HepG2 (cell line): ENCODE data around the gene CAD. TPM values are rescaled to one million over a fixed set of nuclear protein-coding genes. Genes with fewer than 3 reads are reported as not detected.

ENCODE experiments used
- ATAC-seq: fragments of 200-7000 bp; cut with Tn5 transposase; 3 replicates; pipeline ENCODE4 v1.9.1; 2020; ENCODE audit warnings: mild to moderate bottlenecking, moderate library complexity
- BruUV-seq: library from RNA; stranded (reverse); fragments of 400-500 nt; replicated peaks from 2 replicates; lab custom pipeline; 2021; lab: Mats Ljungman, UMichigan
- CTCF ChIA-PET: fragments of 300-600 bp; formaldehyde crosslinking; extraction: SDS; loops from one replicate; lab custom pipeline; 2021; ENCODE audit warnings: low total read pairs, inconsistent platforms, low intra/inter-chr PET ratio; lab: Yijun Ruan, JAX
- POLR2A ChIA-PET: fragments of 350-600 bp; sonication (Branson Sonifier 250); formaldehyde crosslinking; loops from one replicate; lab custom pipeline; 2020; ENCODE audit warnings: antibody characterized with exemption, inconsistent platforms; lab: Yijun Ruan, JAX
- DNase-seq: peaks from one replicate; pipeline ENCODE4 v3.0.0-alpha.2; 2015; ENCODE audit warnings: low spot score
- FAIRE-seq: peaks from 3 replicates; lab custom pipeline; 2011; peaks lifted over from hg19 to GRCh38; lab: Jason Lieb, UNC
- H2AFZ ChIP-seq: one replicate; pipeline ENCODE4 v1.6.1; 2011; ENCODE audit warnings: low read length, inconsistent platforms
- H3K27ac ChIP-seq: fragments of 300-600 bp; 3 replicates; pipeline ENCODE4 v1.8.0; 2011; ENCODE audit warnings: mixed run types, mild to moderate bottlenecking, mixed read lengths, low read length, inconsistent platforms; ENCODE audit not compliant: insufficient read depth; ENCODE audit errors: extremely low read length
- H3K27me3 ChIP-seq, 2 experiments: fragments of 200-600 bp in 1 of 2; 2 replicates in 1 of 2; 3 replicates in 1 of 2; pipeline versions ENCODE4 v1.6.0 to v1.8.0; 2011; ENCODE audit warnings: low read length in 2 of 2, mild to moderate bottlenecking in 2 of 2, moderate library complexity in 2 of 2, inconsistent platforms in 1 of 2; ENCODE audit not compliant: insufficient read depth in 2 of 2, control insufficient read depth in 1 of 2
- H3K36me3 ChIP-seq, 2 experiments: fragments of 200-600 bp in 1 of 2; replicated peaks in 1 of 2; 2 replicates in 1 of 2; 3 replicates in 1 of 2; pipeline versions ENCODE4 v1.5.1 to v1.8.0; 2011; ENCODE audit warnings: low read length in 2 of 2, inconsistent platforms in 1 of 2; ENCODE audit not compliant: insufficient read depth in 2 of 2, control insufficient read depth in 1 of 2
- H3K4me1 ChIP-seq: 2 replicates; pipeline ENCODE4 v1.5.1; 2012; ENCODE audit warnings: low read length, inconsistent platforms; ENCODE audit not compliant: insufficient read depth
- H3K4me2 ChIP-seq: 2 replicates; pipeline ENCODE4 v1.6.0; 2011; ENCODE audit warnings: low read depth, low read length, inconsistent platforms
- H3K4me3 ChIP-seq, 3 experiments: fragments of 200-600 bp in 1 of 3; sonication (generic), shearing (Covaris generic) in 1 of 3; replicated peaks in 1 of 3; 2 replicates each; pipeline ENCODE4 v1.5.1; 2011 to 2016; ENCODE audit warnings: low read length in 3 of 3, inconsistent platforms in 2 of 3, low read depth in 2 of 3, mild to moderate bottlenecking in 2 of 3, control low read depth in 1 of 3, mixed read lengths in 1 of 3; ENCODE audit not compliant: insufficient read depth in 1 of 3
- H3K79me2 ChIP-seq: one replicate; pipeline ENCODE4 v1.6.1; 2011; ENCODE audit warnings: low read length, inconsistent platforms; ENCODE audit not compliant: insufficient read depth
- H3K9ac ChIP-seq: 2 replicates; pipeline ENCODE4 v1.6.0; 2011; ENCODE audit warnings: mild to moderate bottlenecking, low read depth, low read length, inconsistent platforms; ENCODE audit not compliant: insufficient read depth
- H3K9me3 ChIP-seq: 2 replicates; pipeline ENCODE4 v1.5.1; 2012; ENCODE audit warnings: mild to moderate bottlenecking, low read length
- H4K20me1 ChIP-seq: 2 replicates; pipeline ENCODE4 v1.6.0; 2011; ENCODE audit warnings: inconsistent platforms, mild to moderate bottlenecking, low read length, moderate library complexity; ENCODE audit not compliant: insufficient read depth
- ARID3A ChIP-seq: IDR thresholded peaks from 2 replicates; pipeline ENCODE4 v1.6.1; 2012; ENCODE audit warnings: low read depth, low read length, improper control_type of control experiment
- HDAC6 ChIP-seq: fragments of 200-600 bp; sonication (generic); IDR thresholded peaks from 2 replicates; pipeline ENCODE4 v1.7.0; 2017; ENCODE audit warnings: mild to moderate bottlenecking, antibody characterized with exemption, low read length, low read depth
- HMG20A ChIP-seq: IDR thresholded peaks from 2 replicates; pipeline ENCODE4 v1.6.1; 2016; ENCODE audit warnings: borderline replicate concordance
- ISX ChIP-seq: sonication (generic); formaldehyde crosslinking; conservative IDR thresholded peaks from 2 replicates; pipeline ENCODE4 v1.5.0; 2020; ENCODE audit warnings: missing genetic modification reagents
- KLF6 ChIP-seq: IDR thresholded peaks from 2 replicates; pipeline ENCODE4 v1.8.0; 2016; ENCODE audit warnings: missing biosample characterization, missing genetic modification reagents
- MED1 ChIP-seq: sonication (generic); formaldehyde crosslinking; IDR thresholded peaks from 2 replicates; pipeline ENCODE4 v1.4.0; 2020; ENCODE audit warnings: missing genetic modification reagents
- PBX2 ChIP-seq: IDR thresholded peaks from 2 replicates; pipeline ENCODE4 v1.6.1; 2016; ENCODE audit warnings: control low read depth
- POLR2A ChIP-seq, 2 experiments: IDR thresholded peaks; 2 replicates each; pipeline ENCODE4 v1.6.1; 2011; ENCODE audit warnings: low read depth in 2 of 2, low read length in 2 of 2, mild to moderate bottlenecking in 1 of 2, moderate library complexity in 1 of 2; ENCODE audit not compliant: insufficient read depth in 1 of 2
- PRMT3 ChIP-seq: sonication (generic); formaldehyde crosslinking; IDR thresholded peaks from 2 replicates; pipeline ENCODE4 v1.8.1; 2022; ENCODE audit warnings: low read depth, mild to moderate bottlenecking, moderate library complexity, missing genetic modification reagents, borderline replicate concordance
- RARG ChIP-seq: sonication (generic); formaldehyde crosslinking; IDR thresholded peaks from 2 replicates; pipeline ENCODE4 v1.4.0; 2020; ENCODE audit warnings: low read depth, mild to moderate bottlenecking, missing genetic modification reagents
- RBAK ChIP-seq: sonication (generic); formaldehyde crosslinking; IDR thresholded peaks from 2 replicates; pipeline ENCODE4 v1.5.1; 2020; ENCODE audit warnings: mild to moderate bottlenecking, missing genetic modification reagents
- ZBED4 ChIP-seq: sonication (generic); formaldehyde crosslinking; IDR thresholded peaks from 2 replicates; pipeline ENCODE4 v1.4.0; 2020; ENCODE audit warnings: missing genetic modification reagents, borderline replicate concordance
- ZMYM2 ChIP-seq: sonication (generic); formaldehyde crosslinking; IDR thresholded peaks from 2 replicates; pipeline ENCODE4 v1.8.0; 2022; ENCODE audit warnings: mild to moderate bottlenecking, missing genetic modification reagents
- ZNF230 ChIP-seq: sonication (generic); formaldehyde crosslinking; IDR thresholded peaks from 2 replicates; pipeline ENCODE4 v1.4.0; 2020; ENCODE audit warnings: mild to moderate bottlenecking, missing genetic modification reagents
- ZNF264 ChIP-seq: sonication (generic); formaldehyde crosslinking; IDR thresholded peaks from 2 replicates; pipeline ENCODE4 v1.4.0; 2020; ENCODE audit warnings: missing genetic modification reagents
- ZNF33B ChIP-seq: sonication (generic); formaldehyde crosslinking; IDR thresholded peaks from 2 replicates; pipeline ENCODE4 v1.5.1; 2020; ENCODE audit warnings: mild to moderate bottlenecking, missing genetic modification reagents
- ZNF383 ChIP-seq: sonication (generic); formaldehyde crosslinking; IDR thresholded peaks from 2 replicates; pipeline ENCODE4 v1.4.0; 2020; ENCODE audit warnings: missing genetic modification reagents, mild to moderate bottlenecking, borderline replicate concordance
- ZNF616 ChIP-seq: sonication (generic); formaldehyde crosslinking; IDR thresholded peaks from 2 replicates; pipeline ENCODE4 v1.5.0; 2020; ENCODE audit warnings: low read depth, mild to moderate bottlenecking, missing genetic modification reagents
- ZNF772 ChIP-seq: sonication (generic); formaldehyde crosslinking; IDR thresholded peaks from 2 replicates; pipeline ENCODE4 v1.5.0; 2020; ENCODE audit warnings: mild to moderate bottlenecking, missing genetic modification reagents
- WGBS: methylation state at CpG from one replicate; pipeline ENCODE4 v1.1.6; 2017; ENCODE audit warnings: low lambda C conversion rate; 5-methylcytosine and 5-hydroxymethylcytosine counted together
- in situ Hi-C: cut with HindIII; loops from 2 replicates; pipeline ENCODE4 v1.10.0; 2017; ENCODE audit warnings: low pct_unique_long_range_greater_than_20kb; ENCODE audit not compliant: extremely low pct_ligation_motif_present
- intact Hi-C: fragments of 100-400 bp; cut with micrococcal nuclease; formaldehyde crosslinking; loops from one replicate; pipeline ENCODE4 v1.10.0; 2022; ENCODE audit not compliant: unreplicated experiment
- polyA plus RNA-seq, 8 experiments: library from polyadenylated mRNA; depleted of rRNA in 3 of 8; stranded (reverse) in 7 of 8; unstranded in 1 of 8; fragments of >200 nt; fragmentation: Illumina TruSeq in 4 of 8; extraction: Trizol in 4 of 8; gene quantifications; 2 replicates each; pipeline versions ENCODE4 v1.2.1 to v1.2.3, GENCODE V29; 2011 to 2016; ENCODE audit warnings: low read depth in 4 of 8, missing spikeins in 1 of 8, mixed read lengths in 1 of 8; ENCODE audit not compliant: insufficient read depth in 1 of 8
- total RNA-seq, 5 experiments: library from RNA; depleted of rRNA; stranded (reverse); fragments of >200 nt; fragmentation: Illumina TruSeq; extraction: Trizol; gene quantifications; 2 replicates each; pipeline ENCODE4 v1.2.3, GENCODE V29; 2016; ENCODE audit warnings: low read depth in 1 of 5

The CAD gene
- total and polyA plus RNA-seq, 2 of the 13 experiments (the other 11 are each of a cell fraction or from before 2014, with no cell fraction given), result 21.7 to 37.0 TPM

GRCh38 chr2:27185331-27186026, 31.7 kb upstream of the CAD start:
- peak overlapping the region; percentile 63 for H3K27ac ChIP-seq
- H3K79me2 ChIP-seq, result no peaks in the 10 kb centered on the region
- POLR2A ChIA-PET, result interaction anchor here (1.0 to 2.5 kb wide), 5 partner anchors 8 to 158 kb away, joined by 3 to 7 read pairs (median 6); partner anchors contain the start of genes ATRAID and PREB
- peak; percentile 84 for FAIRE-seq
- peak; percentile 86 for DNase-seq
- CTCF ChIA-PET, result no interaction called here
- WGBS, result 46% methylated on average over 6 of the region's 6 CpGs
- H3K36me3 ChIP-seq, result no peaks in the 10 kb centered on the region
- H3K27me3 ChIP-seq, result no peaks in the 10 kb centered on the region
- no peak overlapping the region for H2AFZ ChIP-seq
- in situ Hi-C loops (loop anchor here (5.0 kb wide), 1 partner anchor 33 kb away; no protein-coding TSS in a partner anchor), intact Hi-C loops (no loop called here)
- peak overlapping the region; percentile 46 for H3K9ac ChIP-seq
- H3K4me2 ChIP-seq, result no peak overlapping the region
- H3K4me1 ChIP-seq, result peaks cover 66% of the 10 kb centered on the region
- no peaks in the 10 kb centered on the region for H3K9me3 ChIP-seq
- H3K4me3 ChIP-seq, result no peak overlapping the region
- no peaks in the 10 kb centered on the region for H4K20me1 ChIP-seq
- BruUV-seq, result no TSS peak
- ATAC-seq, result peak; percentile 89
- TF ChIP-seq PBX2 (CRISPR knock-in tag) (no peak), RARG (CRISPR knock-in tag) (no peak), ZNF230 (CRISPR knock-in tag) (no peak), HDAC6 (no peak), MED1 (CRISPR knock-in tag) (peak; percentile 92), HMG20A (CRISPR knock-in tag) (no peak), ZNF383 (CRISPR knock-in tag) (no peak), ZBED4 (CRISPR knock-in tag) (no peak), ZMYM2 (CRISPR knock-in tag) (no peak), ZNF616 (CRISPR knock-in tag) (no peak), ZNF772 (CRISPR knock-in tag) (no peak), ZNF33B (no peak), ISX (CRISPR knock-in tag) (no peak), KLF6 (no peak), RBAK (CRISPR knock-in tag) (no peak), ARID3A (peak; percentile 38; the same call in 1 of the 2 replicates), PRMT3 (CRISPR knock-in tag) (no peak), ZNF264 (CRISPR knock-in tag) (0 out of 2 replicates have a peak, but pooled peaks have one; percentile 12), POLR2A (IDR thresholded peaks at IDR 0.05; ENCODE audit: insufficient read depth in 1 of 2, low read depth in 2 of 2, low read length in 2 of 2) (no peak; a peak in 1 of 4 replicates)
